MM.1S (cell line): Measurements from ENCODE around the gene COQ2.

Source experiments
- DNase-seq: peaks from one replicate; pipeline ENCODE4 v3.0.0-alpha.2; 2015
- H2AFZ ChIP-seq: fragments of 300-600 bp; sonication (generic); 2 replicates; pipeline ENCODE4 v1.6.0; 2016; ENCODE audit warnings: antibody characterized with exemption, low read length
- H3F3A ChIP-seq: fragments of 300-600 bp; sonication (generic); 2 replicates; pipeline ENCODE4 v1.6.1; 2016; ENCODE audit warnings: mild to moderate bottlenecking, antibody characterized with exemption, low read length, moderate library complexity, mixed read lengths; ENCODE audit not compliant: insufficient read depth
- H3K27ac ChIP-seq: fragments of 300-600 bp; sonication (generic); 2 replicates; pipeline ENCODE4 v1.5.1; 2016; ENCODE audit warnings: mild to moderate bottlenecking, low read length
- H3K27me3 ChIP-seq: fragments of 300-600 bp; sonication (generic); replicated peaks from 2 replicates; pipeline ENCODE4 v1.6.0; 2016; ENCODE audit warnings: low read length; ENCODE audit not compliant: insufficient read depth
- H3K36me3 ChIP-seq: fragments of 300-600 bp; sonication (generic); replicated peaks from 2 replicates; pipeline ENCODE4 v1.6.1; 2016; ENCODE audit warnings: mild to moderate bottlenecking, low read length, mixed read lengths; ENCODE audit not compliant: insufficient read depth
- H3K4me1 ChIP-seq: fragments of 300-600 bp; sonication (generic); 2 replicates; pipeline ENCODE4 v1.6.1; 2016; ENCODE audit warnings: low read length, mixed read lengths
- H3K4me2 ChIP-seq: fragments of 300-600 bp; sonication (generic); 2 replicates; pipeline ENCODE4 v1.6.0; 2016; ENCODE audit warnings: low read depth, low read length
- H3K4me3 ChIP-seq: fragments of 300-600 bp; sonication (generic); 2 replicates; pipeline ENCODE4 v1.5.1; 2016; ENCODE audit warnings: low read length, mixed read lengths
- H3K79me2 ChIP-seq: fragments of 300-600 bp; sonication (generic); 2 replicates; pipeline ENCODE4 v1.6.1; 2016; ENCODE audit warnings: mixed run types, low read length, mixed read lengths
- H3K9ac ChIP-seq: fragments of 300-600 bp; sonication (generic); 2 replicates; pipeline ENCODE4 v1.6.1; 2016; ENCODE audit warnings: low read length, mixed read lengths
- H3K9me2 ChIP-seq: fragments of 300-600 bp; sonication (generic); replicated peaks from 2 replicates; pipeline ENCODE4 v1.6.1; 2016; ENCODE audit warnings: mild to moderate bottlenecking, low read length, mixed read lengths; ENCODE audit not compliant: insufficient read depth
- H3K9me3 ChIP-seq: fragments of 300-600 bp; sonication (generic); replicated peaks from 2 replicates; pipeline ENCODE4 v1.6.1; 2016; ENCODE audit warnings: mild to moderate bottlenecking, low read length, mixed read lengths; ENCODE audit not compliant: insufficient read depth
- H4K20me1 ChIP-seq: fragments of 300-600 bp; sonication (generic); 2 replicates; pipeline ENCODE4 v1.6.1; 2016; ENCODE audit warnings: mild to moderate bottlenecking, low read length, moderate library complexity, mixed read lengths; ENCODE audit not compliant: insufficient read depth
- EZH2 ChIP-seq: fragments of 300-600 bp; sonication (generic); optimal IDR thresholded peaks from 2 replicates; pipeline ENCODE3; 2017; ENCODE audit warnings: low read depth, mild to moderate bottlenecking, antibody characterized with exemption, low read length, mixed read lengths
- EZH2phosphoT487 ChIP-seq: fragments of 300-600 bp; sonication (generic); IDR thresholded peaks from 2 replicates; pipeline ENCODE4 v1.6.1; 2018; ENCODE audit warnings: antibody characterized with exemption, low read length
- TF ChIP-seq, protein P1 (sequence below): fragments of 300-600 bp; sonication (generic); IDR thresholded peaks from 2 replicates; pipeline ENCODE4 v1.5.1; 2016; ENCODE audit warnings: antibody characterized with exemption, low read length, mixed read lengths

COQ2 gene

DNA sequence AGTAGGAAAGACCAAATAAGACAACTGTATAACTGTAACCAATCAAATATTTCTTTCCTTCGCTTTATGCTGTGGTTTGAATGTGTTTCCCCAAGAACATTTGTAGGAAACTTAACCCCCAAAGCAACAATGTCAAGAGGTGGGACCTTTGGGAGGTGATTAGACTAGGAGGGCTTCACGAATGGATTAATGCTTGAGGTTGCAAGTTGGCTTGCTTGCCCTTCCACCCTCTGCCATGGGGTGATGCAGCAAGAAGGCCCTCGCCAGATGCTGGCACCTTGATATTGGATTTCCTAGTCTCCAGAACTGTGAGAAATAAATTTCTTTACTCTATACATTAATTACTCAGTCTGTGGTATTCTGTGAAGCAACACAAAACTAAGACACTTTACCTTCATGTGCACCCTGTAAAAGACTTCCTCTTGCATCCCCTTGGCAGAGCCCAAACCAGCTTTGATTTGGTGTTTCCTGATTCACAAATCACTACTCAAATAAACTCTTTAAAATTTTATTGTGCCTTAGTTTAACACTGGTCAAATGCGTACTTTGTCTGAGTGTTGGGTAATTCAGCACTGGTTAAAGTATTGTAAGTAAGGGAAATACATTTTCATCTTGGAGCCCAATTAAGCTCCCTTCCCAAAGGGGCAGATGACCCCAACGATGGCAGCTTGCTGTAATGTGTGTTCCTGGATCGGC lies 59.9 kb downstream of the COQ2 start:
- TF ChIP-seq EZH2 = no peak
- TF ChIP-seq EZH2phosphoT487 = no peak
- TF ChIP-seq, protein P1, sequence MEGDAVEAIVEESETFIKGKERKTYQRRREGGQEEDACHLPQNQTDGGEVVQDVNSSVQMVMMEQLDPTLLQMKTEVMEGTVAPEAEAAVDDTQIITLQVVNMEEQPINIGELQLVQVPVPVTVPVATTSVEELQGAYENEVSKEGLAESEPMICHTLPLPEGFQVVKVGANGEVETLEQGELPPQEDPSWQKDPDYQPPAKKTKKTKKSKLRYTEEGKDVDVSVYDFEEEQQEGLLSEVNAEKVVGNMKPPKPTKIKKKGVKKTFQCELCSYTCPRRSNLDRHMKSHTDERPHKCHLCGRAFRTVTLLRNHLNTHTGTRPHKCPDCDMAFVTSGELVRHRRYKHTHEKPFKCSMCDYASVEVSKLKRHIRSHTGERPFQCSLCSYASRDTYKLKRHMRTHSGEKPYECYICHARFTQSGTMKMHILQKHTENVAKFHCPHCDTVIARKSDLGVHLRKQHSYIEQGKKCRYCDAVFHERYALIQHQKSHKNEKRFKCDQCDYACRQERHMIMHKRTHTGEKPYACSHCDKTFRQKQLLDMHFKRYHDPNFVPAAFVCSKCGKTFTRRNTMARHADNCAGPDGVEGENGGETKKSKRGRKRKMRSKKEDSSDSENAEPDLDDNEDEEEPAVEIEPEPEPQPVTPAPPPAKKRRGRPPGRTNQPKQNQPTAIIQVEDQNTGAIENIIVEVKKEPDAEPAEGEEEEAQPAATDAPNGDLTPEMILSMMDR = no peak
- no peak for DNase-seq
- H4K20me1 ChIP-seq = no peaks in the 10 kb centered on the region
- no peak overlapping the region for H3K9ac ChIP-seq
- H3K79me2 ChIP-seq = no peaks in the 10 kb centered on the region
- H3K9me2 ChIP-seq = no peaks in the 10 kb centered on the region
- no peaks in the 10 kb centered on the region for H3K36me3 ChIP-seq
- H3K4me2 ChIP-seq = no peak overlapping the region
- H3K4me1 ChIP-seq = peaks cover 39% of the 10 kb centered on the region
- H3K27me3 ChIP-seq = no peaks in the 10 kb centered on the region
- H3K27ac ChIP-seq = no peak overlapping the region
- no peaks in the 10 kb centered on the region for H3K9me3 ChIP-seq
- H3K4me3 ChIP-seq = no peak overlapping the region
- no peak overlapping the region for H2AFZ ChIP-seq
- H3F3A ChIP-seq = peaks cover 32% of the 10 kb centered on the region

DNA sequence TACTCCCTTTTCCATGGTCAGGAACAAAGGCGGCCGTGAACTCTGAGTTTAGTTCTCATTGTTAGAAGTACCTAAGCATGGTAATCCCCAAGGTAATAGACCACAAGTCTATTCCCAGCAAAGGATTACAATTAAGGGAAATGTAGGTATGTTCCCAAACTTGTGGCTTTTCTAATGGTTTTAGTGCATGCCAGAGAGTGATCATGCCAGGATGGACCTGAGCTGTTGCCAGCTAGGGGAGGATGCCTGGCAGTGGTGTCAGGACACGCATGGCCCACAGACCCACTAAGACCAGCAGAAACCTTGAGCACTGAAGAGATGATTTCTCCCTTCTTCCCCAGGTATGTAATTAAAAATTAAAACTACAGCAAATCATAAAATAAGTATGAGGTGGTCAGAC lies 60.8 kb downstream of the COQ2 start:
- no peak overlapping the region for H3K27ac ChIP-seq
- H3F3A ChIP-seq = peaks cover 40% of the 10 kb centered on the region
- H3K4me2 ChIP-seq = no peak overlapping the region
- H3K4me3 ChIP-seq = no peak overlapping the region
- TF ChIP-seq, protein P1 = no peak
- no peak for TF ChIP-seq EZH2phosphoT487
- no peak for TF ChIP-seq EZH2
- H3K9ac ChIP-seq = no peak overlapping the region
- H3K4me1 ChIP-seq = peaks cover 42% of the 10 kb centered on the region
- H3K9me2 ChIP-seq = no peaks in the 10 kb centered on the region
- no peaks in the 10 kb centered on the region for H3K36me3 ChIP-seq
- H4K20me1 ChIP-seq = no peaks in the 10 kb centered on the region
- DNase-seq = no peak
- H3K27me3 ChIP-seq = no peaks in the 10 kb centered on the region
- H3K9me3 ChIP-seq = no peaks in the 10 kb centered on the region
- H2AFZ ChIP-seq = no peak overlapping the region
- H3K79me2 ChIP-seq = no peaks in the 10 kb centered on the region

DNA sequence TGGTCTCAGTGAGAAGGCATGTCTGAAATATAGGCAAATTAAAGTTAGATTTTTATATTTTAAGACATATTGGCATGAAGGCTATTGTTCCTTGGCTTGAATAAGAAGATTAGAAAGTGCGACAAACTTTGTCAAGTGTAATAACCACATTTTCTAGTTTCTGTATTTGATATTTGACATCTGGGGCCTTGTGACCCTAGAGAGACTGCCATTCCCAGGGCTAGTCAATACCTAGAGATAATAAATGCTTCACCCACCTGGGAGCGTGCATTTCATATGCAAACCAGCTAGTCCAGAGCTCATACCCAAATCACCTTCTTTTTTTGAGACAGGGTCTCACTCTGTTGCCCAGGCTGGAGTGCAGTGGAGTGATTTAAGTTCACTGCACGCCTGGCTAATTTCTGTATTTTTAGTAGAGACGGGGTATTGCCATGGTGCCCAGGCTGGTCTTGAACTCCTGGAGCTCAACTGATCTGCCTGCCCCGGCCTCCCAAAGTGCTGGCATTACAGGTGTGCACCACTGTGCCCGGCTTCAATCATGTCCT lies 62.6 kb downstream of the COQ2 start:
- H3K27me3 ChIP-seq = no peaks in the 10 kb centered on the region
- peaks cover 58% of the 10 kb centered on the region for H3F3A ChIP-seq
- no peaks in the 10 kb centered on the region for H4K20me1 ChIP-seq
- peaks cover 59% of the 10 kb centered on the region for H3K4me1 ChIP-seq
- H3K36me3 ChIP-seq = no peaks in the 10 kb centered on the region
- TF ChIP-seq EZH2 = no peak
- TF ChIP-seq, protein P1 = no peak
- no peaks in the 10 kb centered on the region for H3K9me2 ChIP-seq
- peak overlapping the region; percentile 91 for H3K27ac ChIP-seq
- no peaks in the 10 kb centered on the region for H3K9me3 ChIP-seq
- H3K79me2 ChIP-seq = no peaks in the 10 kb centered on the region
- H3K4me3 ChIP-seq = no peak overlapping the region
- H2AFZ ChIP-seq = no peak overlapping the region
- peak overlapping the region; percentile 16; the same call in 1 of the 2 replicates for H3K4me2 ChIP-seq
- peak overlapping the region; percentile 20 for H3K9ac ChIP-seq
- DNase-seq = peak; percentile 81
